Colonic mucosa (tissue), 4 donors: ENCODE measurements around the gene ZNF784. TPM values are rescaled to one million over a fixed set of nuclear protein-coding genes. Genes with fewer than 3 reads are reported as not detected.

Experiments
- DNase-seq: peaks from one replicate; pipeline ENCODE4 v3.0.0-alpha.2; 2020
- H3K27ac ChIP-seq: fragments of 200-600 bp; one replicate; pipeline ENCODE4 v1.8.0; 2021
- H3K27me3 ChIP-seq: fragments of 200-600 bp; one replicate; pipeline ENCODE4 v1.8.0; 2021
- H3K36me3 ChIP-seq: fragments of 200-600 bp; one replicate; pipeline ENCODE4 v1.8.0; 2021
- H3K4me1 ChIP-seq: fragments of 200-600 bp; one replicate; pipeline ENCODE4 v1.8.0; 2021; ENCODE audit warnings: mild to moderate bottlenecking
- H3K4me3 ChIP-seq: fragments of 200-600 bp; one replicate; pipeline ENCODE4 v1.8.0; 2021
- H3K9ac ChIP-seq, 2 donors: one replicate each; pipeline ENCODE4 v1.7.0; 2013; ENCODE audit warnings: control low read depth in 2 of 2, low read depth in 2 of 2, low read length in 2 of 2
- H3K9me3 ChIP-seq: fragments of 200-600 bp; one replicate; pipeline ENCODE4 v1.8.0; 2021
- intact Hi-C: fragments of 100-400 bp; cut with DNase I; formaldehyde crosslinking; loops from one replicate; pipeline ENCODE4 v1.14.1; 2022
- total RNA-seq, 2 donors: library from RNA; stranded (reverse); fragmentation: NEBNext Ultra II Directional in 1 of 2; extraction: Animal tissue kit (Norgen Biotek cat#: 25700) in 1 of 2; gene quantifications; one replicate each; pipeline ENCODE4 v1.2.1, GENCODE V29; 2021
- TF ChIP-seq, protein P1 (sequence below): fragments of 200-600 bp; IDR thresholded peaks from one replicate; pipeline ENCODE4 v1.8.0; 2022; ENCODE audit warnings: antibody characterized with exemption, mild to moderate bottlenecking
- donor health status: healthy.
- donor health status: DM: no; HTN: no; CAD: no.
- donor health status: DM: no; HTN: no; CAD: no.

The ZNF784 gene
- total RNA-seq, 2 donors from 2014 or later: 9.9 to 10.2 TPM

DNA sequence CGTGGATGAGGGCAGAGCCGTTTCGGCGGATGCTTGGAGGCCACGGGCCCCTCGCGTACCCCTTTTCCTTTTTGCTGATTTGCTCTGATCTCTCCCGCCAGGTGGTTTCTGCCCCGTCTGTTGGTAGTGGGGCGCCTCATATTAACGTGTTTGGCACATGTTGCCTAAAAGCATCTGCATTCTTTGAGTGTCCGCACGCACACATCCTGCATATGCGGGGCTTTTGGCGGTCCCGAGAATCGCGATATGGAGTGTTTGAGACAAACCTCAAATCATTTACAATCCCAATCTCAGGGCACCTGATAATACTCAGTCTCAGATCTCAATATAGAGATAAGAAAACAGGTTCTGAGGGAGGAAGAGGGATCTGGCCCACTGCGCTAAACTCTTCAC, 31.3 kb upstream of the ZNF784 start:
- Histone ChIP-seq H3K36me3 (peaks cover 6% of the 10 kb centered on the region), H3K9me3 (no peaks in the 10 kb centered on the region), H3K4me3 (peak overlapping the region; percentile 82), H3K27me3 (no peaks in the 10 kb centered on the region), H3K9ac (peak overlapping the region; percentile 80 to 93), H3K4me1 (peaks cover 21% of the 10 kb centered on the region), H3K27ac (peak overlapping the region; percentile 99)
- TF ChIP-seq, protein P1, sequence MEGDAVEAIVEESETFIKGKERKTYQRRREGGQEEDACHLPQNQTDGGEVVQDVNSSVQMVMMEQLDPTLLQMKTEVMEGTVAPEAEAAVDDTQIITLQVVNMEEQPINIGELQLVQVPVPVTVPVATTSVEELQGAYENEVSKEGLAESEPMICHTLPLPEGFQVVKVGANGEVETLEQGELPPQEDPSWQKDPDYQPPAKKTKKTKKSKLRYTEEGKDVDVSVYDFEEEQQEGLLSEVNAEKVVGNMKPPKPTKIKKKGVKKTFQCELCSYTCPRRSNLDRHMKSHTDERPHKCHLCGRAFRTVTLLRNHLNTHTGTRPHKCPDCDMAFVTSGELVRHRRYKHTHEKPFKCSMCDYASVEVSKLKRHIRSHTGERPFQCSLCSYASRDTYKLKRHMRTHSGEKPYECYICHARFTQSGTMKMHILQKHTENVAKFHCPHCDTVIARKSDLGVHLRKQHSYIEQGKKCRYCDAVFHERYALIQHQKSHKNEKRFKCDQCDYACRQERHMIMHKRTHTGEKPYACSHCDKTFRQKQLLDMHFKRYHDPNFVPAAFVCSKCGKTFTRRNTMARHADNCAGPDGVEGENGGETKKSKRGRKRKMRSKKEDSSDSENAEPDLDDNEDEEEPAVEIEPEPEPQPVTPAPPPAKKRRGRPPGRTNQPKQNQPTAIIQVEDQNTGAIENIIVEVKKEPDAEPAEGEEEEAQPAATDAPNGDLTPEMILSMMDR: no peak
- no peak for DNase-seq
- intact Hi-C loops: no loop called here

DNA sequence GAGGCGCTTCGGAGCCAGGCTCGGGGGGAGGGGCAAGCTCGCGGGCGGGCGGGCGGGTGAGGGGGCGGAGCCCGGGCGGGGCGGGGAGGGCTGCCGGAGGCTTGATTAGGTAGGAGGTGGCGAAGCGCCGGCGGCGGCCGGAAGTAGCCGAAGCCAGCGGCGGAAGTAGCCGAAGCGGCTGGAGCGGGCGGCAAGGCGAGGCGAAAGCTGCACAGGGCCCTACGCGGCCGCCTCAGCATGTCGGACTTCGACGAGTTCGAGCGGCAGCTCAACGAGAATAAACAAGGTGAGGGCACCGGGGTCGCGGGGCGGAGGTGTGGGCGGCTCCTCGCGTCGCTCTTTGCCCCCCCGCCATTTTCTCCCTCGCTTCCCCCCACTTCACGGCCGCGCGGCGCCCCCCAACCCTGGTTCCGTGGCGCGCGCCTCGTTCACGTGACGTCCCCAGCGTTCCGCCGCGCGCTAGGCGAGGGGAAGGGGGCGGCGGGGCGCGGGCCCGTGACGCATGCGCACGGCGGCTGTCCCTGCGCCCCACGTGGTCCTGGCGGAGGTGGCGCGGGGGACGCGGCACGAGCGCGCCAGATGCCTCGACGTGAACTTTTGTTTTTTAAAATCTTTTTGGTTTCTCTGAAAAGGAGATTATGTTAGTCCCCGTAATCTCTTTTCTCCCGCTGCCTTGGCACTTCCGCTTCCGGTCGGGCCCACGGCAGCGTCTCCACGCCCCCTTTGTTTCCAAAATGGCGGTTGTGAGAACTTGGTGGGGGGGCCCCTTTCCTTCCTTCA, 30.7 kb upstream of the ZNF784 start, which contains the start of gene U2AF2:
TSS of gene U2AF2 (plus strand) at position 168 of the 780 bp plus-strand sequence. CDS start at position 238, 70 bp downstream.
- peaks cover 21% of the 10 kb centered on the region for H3K4me1 ChIP-seq
- H3K9ac ChIP-seq: peak within 1 kb of the TSS; percentile 82 to 93
- H3K4me3 ChIP-seq: peak within 1 kb of the TSS; percentile 82
- H3K9me3 ChIP-seq: no peaks in the 10 kb centered on the region
- intact Hi-C loops: no loop called here
- peak within 1 kb of the TSS; percentile 99 for H3K27ac ChIP-seq
- H3K36me3 ChIP-seq: no peaks in the 10 kb centered on the region
- no peaks in the 10 kb centered on the region for H3K27me3 ChIP-seq
- peak; percentile 97 for DNase-seq
- TF ChIP-seq, protein P1: no peak

DNA sequence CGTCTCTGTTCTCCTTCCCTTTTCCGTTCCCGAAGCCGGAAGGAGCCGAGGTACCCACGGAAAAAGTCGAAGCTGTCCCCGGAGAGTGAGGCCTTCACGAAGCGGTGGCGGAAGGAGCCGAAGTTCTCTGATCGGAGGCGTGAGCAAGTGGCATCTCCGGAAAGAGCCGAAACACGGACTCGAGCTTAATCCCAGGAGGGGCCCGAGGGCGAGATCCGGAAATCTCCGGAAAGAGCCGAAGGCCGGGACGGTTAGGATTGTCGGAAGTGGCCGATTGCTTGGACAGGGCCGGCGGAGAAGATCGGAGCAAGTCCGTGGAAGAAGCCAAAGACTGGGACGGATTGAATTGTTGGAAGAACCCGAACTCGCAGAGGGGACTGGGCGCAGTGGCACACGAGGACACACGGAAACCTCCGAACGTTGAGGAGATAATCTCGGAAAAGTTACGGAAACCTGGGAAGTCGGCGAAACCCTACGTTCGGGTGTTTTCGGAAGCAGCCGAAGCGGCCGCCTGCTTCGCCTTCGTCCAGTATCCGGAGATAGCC, 30.0 kb upstream of the ZNF784 start:
- Histone ChIP-seq H3K9me3 (no peaks in the 10 kb centered on the region), H3K27me3 (no peaks in the 10 kb centered on the region), H3K27ac (peak overlapping the region; percentile 99), H3K4me1 (peaks cover 21% of the 10 kb centered on the region), H3K36me3 (no peaks in the 10 kb centered on the region), H3K9ac (peak overlapping the region; percentile 76 to 82), H3K4me3 (peak overlapping the region; percentile 82)
- intact Hi-C loops: no loop called here
- DNase-seq: peak; percentile 100
- TF ChIP-seq, protein P1: no peak

DNA sequence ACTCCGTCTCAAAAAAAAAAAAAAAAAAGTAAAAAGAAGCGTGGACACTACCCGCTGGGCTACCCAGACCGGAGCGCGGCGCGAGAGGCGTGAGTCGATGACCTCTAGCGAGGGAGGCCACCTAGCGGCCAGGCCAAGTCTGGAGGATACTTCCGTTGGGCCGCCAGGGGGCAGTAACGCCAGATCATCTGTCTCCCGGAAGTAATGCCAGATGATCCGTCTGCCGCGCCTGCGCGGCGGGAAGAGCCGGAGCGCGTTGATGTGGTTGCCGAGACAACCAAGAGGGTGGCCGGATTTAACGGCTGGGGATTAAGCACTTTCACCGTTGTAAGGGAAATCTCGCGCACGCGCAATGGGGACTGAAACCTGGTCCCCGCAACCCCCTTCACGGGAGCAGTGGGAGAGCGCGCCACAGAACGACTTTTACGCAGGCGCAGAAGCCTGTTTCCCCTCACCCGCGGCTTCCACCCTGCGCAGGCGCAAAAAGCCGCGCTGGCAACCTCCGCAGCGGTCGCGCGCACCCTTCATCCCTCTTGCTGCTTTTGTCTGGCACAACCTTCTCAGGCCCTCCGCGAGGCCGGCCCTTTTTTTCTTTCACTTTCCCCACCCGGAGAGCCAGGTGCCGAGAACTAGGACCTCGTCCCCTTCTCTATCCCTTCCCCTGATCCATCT, 29.4 kb upstream of the ZNF784 start:
- Histone ChIP-seq H3K36me3 (no peaks in the 10 kb centered on the region), H3K9ac (peak overlapping the region; percentile 62 to 82), H3K27me3 (no peaks in the 10 kb centered on the region), H3K9me3 (no peaks in the 10 kb centered on the region), H3K27ac (peak overlapping the region; percentile 99), H3K4me1 (peaks cover 21% of the 10 kb centered on the region), H3K4me3 (peak overlapping the region; percentile 82)
- TF ChIP-seq, protein P1: peak; percentile 98
- DNase-seq: peak; percentile 97
- intact Hi-C loops: no loop called here

DNA sequence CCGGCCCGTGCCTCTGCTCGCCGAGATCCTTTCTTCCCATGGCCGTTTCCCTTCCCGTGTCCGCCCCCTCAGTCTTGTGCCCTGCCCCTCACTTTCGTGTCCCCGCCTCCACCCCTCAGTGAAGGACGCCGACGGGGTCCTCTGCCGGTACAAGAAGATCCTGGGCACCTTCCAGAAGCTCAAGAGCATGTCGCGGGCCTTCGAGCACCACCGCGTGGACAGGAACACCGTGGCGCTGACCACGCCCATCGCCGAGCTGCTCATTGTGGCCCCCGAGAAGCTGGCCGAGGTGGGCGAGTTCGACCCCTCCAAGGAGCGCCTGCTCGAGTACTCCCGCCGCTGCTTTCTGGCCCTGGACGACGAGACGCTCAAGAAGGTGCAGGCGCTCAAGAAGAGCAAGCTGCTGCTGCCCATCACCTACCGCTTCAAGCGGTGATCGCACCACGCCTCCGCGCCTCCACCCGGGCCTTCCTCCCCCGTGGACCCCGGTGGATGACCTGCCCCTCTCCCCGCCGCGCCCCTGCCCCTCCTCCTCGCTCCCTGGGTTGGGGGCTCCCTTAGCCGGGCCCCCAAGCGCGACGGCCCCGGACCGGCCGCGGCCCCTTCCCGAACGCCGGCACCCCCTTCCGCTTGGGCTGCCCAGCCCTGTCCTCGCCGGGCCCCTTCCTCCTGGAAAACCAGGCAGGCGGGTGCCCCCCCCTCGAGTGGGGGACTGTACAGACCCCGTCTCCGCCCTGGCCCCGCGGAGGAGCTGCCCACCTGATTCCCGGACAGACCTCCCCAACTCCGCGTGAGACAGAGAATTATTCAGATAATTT, 28.2 kb upstream of the ZNF784 start:
- Histone ChIP-seq H3K9ac (no peak overlapping the region), H3K27me3 (no peaks in the 10 kb centered on the region), H3K36me3 (no peaks in the 10 kb centered on the region), H3K4me3 (no peak overlapping the region), H3K27ac (no peak overlapping the region), H3K9me3 (no peaks in the 10 kb centered on the region), H3K4me1 (peaks cover 18% of the 10 kb centered on the region)
- intact Hi-C loops: no loop called here
- TF ChIP-seq, protein P1: no peak
- no peak for DNase-seq
